Endodermal cell (in vitro differentiated cells): ENCODE results near the gene EVI2A. TPM values are rescaled to one million over a fixed set of nuclear protein-coding genes. Genes with fewer than 3 reads are reported as not detected.
"Not testable (repeated sequence)": the region's sequence is repeated elsewhere in the genome, so short reads cannot be mapped to it uniquely, and the experiment has no call there.

Experiments
- DNase-seq: peaks from one replicate; pipeline ENCODE4 v3.0.0-alpha.2; 2017
- H3K27ac ChIP-seq: 2 replicates; pipeline ENCODE4 v1.5.1; 2013; ENCODE audit warnings: mild to moderate bottlenecking, low read depth, low read length, moderate library complexity
- H3K27me3 ChIP-seq: 2 replicates; pipeline ENCODE4 v1.6.1; 2013; ENCODE audit warnings: mild to moderate bottlenecking, low read length, moderate library complexity; ENCODE audit not compliant: insufficient read depth, control insufficient read depth, poor library complexity, severe bottlenecking
- H3K36me3 ChIP-seq: 2 replicates; pipeline ENCODE4 v1.7.0; 2013; ENCODE audit warnings: mild to moderate bottlenecking, low read length, moderate library complexity; ENCODE audit not compliant: control insufficient read depth, insufficient read depth
- H3K4me1 ChIP-seq: one replicate; pipeline ENCODE4 v1.7.0; 2013; ENCODE audit warnings: low read length; ENCODE audit not compliant: control insufficient read depth, insufficient read depth
- H3K4me3 ChIP-seq: 2 replicates; pipeline ENCODE4 v1.5.1; 2013; ENCODE audit warnings: mild to moderate bottlenecking, low read length, moderate library complexity
- H3K9ac ChIP-seq: 2 replicates; pipeline ENCODE4 v1.6.1; 2013; ENCODE audit warnings: mild to moderate bottlenecking, low read length, moderate library complexity; ENCODE audit not compliant: poor library complexity, severe bottlenecking; ENCODE audit errors: extremely low read depth
- H3K9me3 ChIP-seq: 2 replicates; pipeline ENCODE4 v1.6.1; 2013; ENCODE audit warnings: mild to moderate bottlenecking, low read length, moderate library complexity; ENCODE audit not compliant: control insufficient read depth
- H3K27ac Mint-ChIP-seq: 2 replicates; pipeline ENCODE4 v1.8.0; 2020; ENCODE audit warnings: mixed read lengths
- H3K27me3 Mint-ChIP-seq: 2 replicates; pipeline ENCODE4 v1.8.0; 2021; ENCODE audit warnings: mild to moderate bottlenecking, mixed read lengths; ENCODE audit not compliant: insufficient read depth
- H3K36me3 Mint-ChIP-seq: 2 replicates; pipeline ENCODE4 v1.8.0; 2020; ENCODE audit warnings: low read depth, mixed read lengths
- H3K4me1 Mint-ChIP-seq: 2 replicates; pipeline ENCODE4 v1.8.0; 2020; ENCODE audit warnings: mixed read lengths
- H3K4me3 Mint-ChIP-seq: 2 replicates; pipeline ENCODE4 v1.8.0; 2020; ENCODE audit warnings: mild to moderate bottlenecking, moderate library complexity, mixed read lengths
- H3K9me3 Mint-ChIP-seq: 2 replicates; pipeline ENCODE4 v1.8.0; 2020; ENCODE audit warnings: mild to moderate bottlenecking, mixed read lengths
- CTCF ChIP-seq: fragments of 200-600 bp; sonication (generic); conservative IDR thresholded peaks from 2 replicates; pipeline ENCODE4 v1.5.0; 2021; ENCODE audit warnings: antibody characterized with exemption, mild to moderate bottlenecking
- WGBS, 2 experiments: methylation state at CpG; one replicate each; pipeline versions ENCODE4 v1.1.5 to v1.1.7; 2013; ENCODE audit warnings: missing lambda C conversion rate in 2 of 2, mixed read lengths in 1 of 2; ENCODE audit not compliant: insufficient coverage in 1 of 2, insufficient read length in 1 of 2; 5-methylcytosine and 5-hydroxymethylcytosine counted together
- total RNA-seq, 2 donors: library from RNA; stranded (reverse); fragmentation: NEBNext Ultra II Directional in 1 of 2; extraction: Animal tissue kit (Norgen Biotek cat#: 25700) in 1 of 2; gene quantifications; 2 replicates in 1 of 2; 3 replicates in 1 of 2; pipeline ENCODE4 v1.2.1, GENCODE V29; 2021

The EVI2A gene
- total RNA-seq, 2 donors from 2014 or later: not detected

- no peak for DNase-seq
- WGBS, 2 experiments: 94 to 95% methylated on average over 2 of the region's 2 CpGs
- Histone ChIP-seq H3K4me3 (no peak overlapping the region), H3K27me3 (no peaks in the 10 kb centered on the region), H3K27ac (no peak overlapping the region), H3K4me1 (peaks cover 3% of the 10 kb centered on the region), H3K9me3 (no peaks in the 10 kb centered on the region), H3K36me3 (peaks cover 30% of the 10 kb centered on the region), H3K9ac (no peak overlapping the region)
- TF ChIP-seq CTCF: no peak
- Mint-ChIP-seq H3K36me3 (peaks cover 17% of the 10 kb centered on the region), H3K4me3 (no peak overlapping the region), H3K9me3 (no peaks in the 10 kb centered on the region), H3K27ac (no peak overlapping the region), H3K27me3 (no peaks in the 10 kb centered on the region), H3K4me1 (no peaks in the 10 kb centered on the region)
Observed at GRCh38 chr17:31293581-31293980, 27.8 kb downstream of the EVI2A start.

DNA sequence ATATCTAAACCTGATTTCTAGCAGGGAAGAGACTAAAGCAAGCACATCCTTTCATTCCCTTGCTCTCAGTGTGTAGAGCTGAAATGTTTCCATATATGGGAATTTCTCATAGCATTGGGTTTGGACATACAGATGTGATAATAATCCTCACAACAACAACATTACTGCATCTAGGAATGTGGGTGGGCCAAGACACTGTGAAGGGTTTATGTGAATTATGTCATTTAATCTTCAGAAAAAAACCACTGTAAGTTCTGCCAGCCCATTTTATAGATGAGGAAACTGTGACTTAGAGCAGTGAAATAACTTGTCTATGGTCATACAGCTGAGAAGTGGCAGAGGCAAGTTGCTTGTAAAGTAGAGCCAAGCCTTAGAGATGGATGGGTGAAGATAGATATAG is 29.6 kb downstream of the EVI2A start:
- H3K27ac Mint-ChIP-seq: no peak overlapping the region
- Histone ChIP-seq H3K4me3 (no peak overlapping the region), H3K9me3 (no peaks in the 10 kb centered on the region), H3K9ac (no peak overlapping the region), H3K4me1 (peaks cover 3% of the 10 kb centered on the region), H3K36me3 (peaks cover 34% of the 10 kb centered on the region), H3K27ac (no peak overlapping the region), H3K27me3 (no peaks in the 10 kb centered on the region)
- H3K9me3 Mint-ChIP-seq: no peaks in the 10 kb centered on the region
- no peak overlapping the region for H3K4me3 Mint-ChIP-seq
- H3K4me1 Mint-ChIP-seq: no peaks in the 10 kb centered on the region
- H3K36me3 Mint-ChIP-seq: peaks cover 29% of the 10 kb centered on the region
- no peaks in the 10 kb centered on the region for H3K27me3 Mint-ChIP-seq
- DNase-seq: no peak
- no peak for TF ChIP-seq CTCF

DNA sequence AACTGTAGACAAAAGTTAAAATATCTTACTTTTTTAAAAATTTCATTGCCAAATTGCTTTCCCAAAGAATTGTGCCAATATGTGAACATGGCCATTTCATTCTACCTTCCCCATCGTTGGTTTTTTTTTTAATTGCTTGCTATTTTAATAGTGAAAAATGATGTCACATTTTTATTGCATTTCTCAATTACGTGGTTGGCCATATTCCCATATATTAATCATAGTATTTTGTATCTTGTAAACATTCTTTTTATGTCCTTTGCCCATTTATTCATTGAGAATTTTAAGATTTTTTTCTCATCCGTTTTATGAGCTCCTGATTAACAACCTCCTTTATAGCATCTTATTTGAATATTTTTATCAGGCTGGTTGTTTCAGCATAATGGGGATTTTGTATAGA is 31.6 kb downstream of the EVI2A start:
- peaks cover 32% of the 10 kb centered on the region for H3K36me3 Mint-ChIP-seq
- WGBS, 2 experiments: 100% methylated on average over 1 of the region's 3 CpGs; no CpG with 5 or more reads in 1 of the 2 experiments

DNA sequence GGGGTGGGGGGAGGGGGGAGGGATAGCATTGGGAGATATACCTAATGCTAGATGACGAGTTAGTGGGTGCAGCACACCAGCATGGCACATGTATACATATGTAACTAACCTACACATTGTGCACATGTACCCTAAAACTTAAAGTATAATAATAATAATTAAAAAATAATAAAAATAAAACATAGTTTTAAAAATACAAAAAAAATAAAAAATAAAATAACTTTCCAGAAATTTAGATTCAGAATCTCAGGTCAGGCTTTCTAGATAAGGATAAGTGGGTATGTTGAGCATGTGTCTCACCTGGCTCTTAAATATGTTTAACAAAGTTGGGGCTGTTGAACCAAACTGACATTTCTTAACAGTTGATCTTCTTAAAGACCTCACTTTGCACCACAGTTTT is 33.5 kb downstream of the EVI2A start:
- H3K9me3 Mint-ChIP-seq: not testable (repeated sequence)
- WGBS, 2 experiments: no CpG with 5 or more reads among the region's 1 CpG

More for the DNA sequence above, 31.6 kb downstream of the EVI2A start:
- Histone ChIP-seq H3K4me1 (no peaks in the 10 kb centered on the region), H3K36me3 (peaks cover 31% of the 10 kb centered on the region), H3K27ac (no peak overlapping the region), H3K27me3 (no peaks in the 10 kb centered on the region), H3K9ac (no peak overlapping the region), H3K4me3 (no peak overlapping the region), H3K9me3 (no peaks in the 10 kb centered on the region)
- no peaks in the 10 kb centered on the region for H3K27me3 Mint-ChIP-seq
- H3K4me1 Mint-ChIP-seq: no peaks in the 10 kb centered on the region
- no peak overlapping the region for H3K4me3 Mint-ChIP-seq
- no peaks in the 10 kb centered on the region for H3K9me3 Mint-ChIP-seq
- no peak for DNase-seq
- TF ChIP-seq CTCF: no peak
- no peak overlapping the region for H3K27ac Mint-ChIP-seq

More for the DNA sequence above, 33.5 kb downstream of the EVI2A start:
- not testable (repeated sequence) for H3K4me1 Mint-ChIP-seq, H3K4me3 ChIP-seq, H3K27me3 Mint-ChIP-seq, H3K27me3 ChIP-seq, H3K27ac Mint-ChIP-seq, H3K9me3 ChIP-seq, H3K27ac ChIP-seq, DNase-seq, H3K4me1 ChIP-seq, H3K9ac ChIP-seq, H3K4me3 Mint-ChIP-seq
- peaks cover 32% of the 10 kb centered on the region for H3K36me3 Mint-ChIP-seq
- H3K36me3 ChIP-seq: peaks cover 30% of the 10 kb centered on the region
